WI38 (cell line): ENCODE results near the gene HOMER3.
"Not testable (repeated sequence)": the region's sequence is repeated elsewhere in the genome, so short reads cannot be mapped to it uniquely, and the experiment has no call there.

Experiments used
- H3K4me3 ChIP-seq: 2 replicates; pipeline ENCODE4 v1.5.1; 2011; ENCODE audit warnings: low read depth, mild to moderate bottlenecking, control low read depth, low read length
- TF ChIP-seq, protein P1 (sequence below): IDR thresholded peaks from 2 replicates; pipeline ENCODE4 v1.5.1; 2012; ENCODE audit warnings: low read depth, mild to moderate bottlenecking, control low read depth, low read length

The HOMER3 gene

DNA sequence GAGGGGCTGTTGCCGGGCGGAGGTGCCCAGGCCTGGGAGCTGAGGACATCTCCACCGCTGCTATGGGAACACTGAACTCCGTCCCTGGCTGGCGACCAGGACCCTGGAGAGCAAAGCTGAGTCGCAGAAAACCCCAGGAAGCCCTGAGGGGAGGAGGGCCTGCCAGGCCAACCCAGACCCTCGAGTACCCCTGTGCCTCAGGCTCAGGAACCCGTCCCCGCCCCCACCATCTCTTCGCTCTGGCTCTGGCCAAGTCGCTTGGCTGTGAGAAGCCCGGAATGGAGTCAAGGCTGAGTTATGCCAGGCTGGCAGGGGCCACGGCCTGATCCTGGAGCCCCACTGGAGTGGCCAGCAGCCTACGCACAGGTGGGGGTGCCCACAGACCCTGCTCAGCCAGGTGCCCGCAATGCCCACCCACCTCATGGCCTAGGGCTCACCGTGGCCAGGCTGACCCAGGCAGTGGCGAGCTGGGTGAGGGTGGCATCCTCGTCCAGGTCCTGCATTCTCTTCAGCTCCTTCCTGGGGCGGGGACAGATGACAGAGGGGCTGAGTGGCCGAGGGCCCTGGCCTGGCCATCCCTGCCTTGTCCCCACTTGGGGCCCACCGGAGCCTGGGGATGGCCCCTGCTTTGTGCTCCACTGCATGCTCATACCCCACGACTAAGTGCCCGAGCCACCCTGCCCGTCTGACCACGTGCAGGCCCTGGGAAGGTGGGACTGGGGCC lies 36.5 kb downstream of the HOMER3 start:
- TF ChIP-seq, protein P1, sequence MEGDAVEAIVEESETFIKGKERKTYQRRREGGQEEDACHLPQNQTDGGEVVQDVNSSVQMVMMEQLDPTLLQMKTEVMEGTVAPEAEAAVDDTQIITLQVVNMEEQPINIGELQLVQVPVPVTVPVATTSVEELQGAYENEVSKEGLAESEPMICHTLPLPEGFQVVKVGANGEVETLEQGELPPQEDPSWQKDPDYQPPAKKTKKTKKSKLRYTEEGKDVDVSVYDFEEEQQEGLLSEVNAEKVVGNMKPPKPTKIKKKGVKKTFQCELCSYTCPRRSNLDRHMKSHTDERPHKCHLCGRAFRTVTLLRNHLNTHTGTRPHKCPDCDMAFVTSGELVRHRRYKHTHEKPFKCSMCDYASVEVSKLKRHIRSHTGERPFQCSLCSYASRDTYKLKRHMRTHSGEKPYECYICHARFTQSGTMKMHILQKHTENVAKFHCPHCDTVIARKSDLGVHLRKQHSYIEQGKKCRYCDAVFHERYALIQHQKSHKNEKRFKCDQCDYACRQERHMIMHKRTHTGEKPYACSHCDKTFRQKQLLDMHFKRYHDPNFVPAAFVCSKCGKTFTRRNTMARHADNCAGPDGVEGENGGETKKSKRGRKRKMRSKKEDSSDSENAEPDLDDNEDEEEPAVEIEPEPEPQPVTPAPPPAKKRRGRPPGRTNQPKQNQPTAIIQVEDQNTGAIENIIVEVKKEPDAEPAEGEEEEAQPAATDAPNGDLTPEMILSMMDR = no peak

DNA sequence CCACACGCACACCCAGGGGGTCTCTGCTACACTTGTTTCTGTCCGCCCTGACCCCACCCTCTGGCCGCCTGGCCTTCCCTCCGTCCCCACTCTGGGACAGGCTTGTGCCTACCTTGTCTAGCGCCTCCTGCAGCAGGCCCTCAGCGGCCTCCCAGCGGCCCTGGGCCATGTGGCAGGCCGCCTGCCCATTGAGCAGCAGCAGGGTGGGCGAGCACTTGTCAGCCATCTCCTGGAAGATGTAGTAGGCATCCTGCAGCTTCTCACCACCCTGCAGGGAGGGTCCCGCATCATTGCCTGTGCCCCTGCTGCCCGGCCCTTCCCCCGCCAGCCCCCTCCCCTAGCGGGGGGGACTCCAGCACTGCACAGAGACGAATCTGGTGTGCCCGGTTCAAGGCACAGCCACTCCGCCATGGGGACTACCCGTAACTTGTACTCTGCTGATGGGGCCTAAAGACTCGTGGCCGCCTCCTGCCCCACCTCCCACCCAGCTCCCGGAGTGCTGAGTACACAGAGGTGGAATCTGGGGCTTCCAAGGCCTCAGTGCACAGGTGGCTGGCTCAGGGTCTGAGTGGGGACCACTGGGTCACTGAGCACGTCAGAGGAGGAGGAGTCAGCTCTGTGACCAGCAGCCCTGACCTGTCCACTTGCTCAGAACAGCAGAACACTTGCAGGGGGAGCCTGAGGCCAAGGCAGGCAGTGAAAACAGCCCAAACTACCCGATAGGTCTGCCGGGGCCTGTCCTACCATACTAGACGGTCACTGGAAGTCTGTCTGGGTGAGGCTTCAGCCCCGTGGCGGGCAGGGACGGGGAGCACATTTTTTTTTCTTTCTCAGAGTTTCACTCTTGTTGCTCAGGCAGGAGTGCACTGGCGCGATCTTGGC lies 37.6 kb downstream of the HOMER3 start:
- no peak overlapping the region for H3K4me3 ChIP-seq

More for the DNA sequence above, 36.5 kb downstream of the HOMER3 start:
- no peak overlapping the region for H3K4me3 ChIP-seq

DNA sequence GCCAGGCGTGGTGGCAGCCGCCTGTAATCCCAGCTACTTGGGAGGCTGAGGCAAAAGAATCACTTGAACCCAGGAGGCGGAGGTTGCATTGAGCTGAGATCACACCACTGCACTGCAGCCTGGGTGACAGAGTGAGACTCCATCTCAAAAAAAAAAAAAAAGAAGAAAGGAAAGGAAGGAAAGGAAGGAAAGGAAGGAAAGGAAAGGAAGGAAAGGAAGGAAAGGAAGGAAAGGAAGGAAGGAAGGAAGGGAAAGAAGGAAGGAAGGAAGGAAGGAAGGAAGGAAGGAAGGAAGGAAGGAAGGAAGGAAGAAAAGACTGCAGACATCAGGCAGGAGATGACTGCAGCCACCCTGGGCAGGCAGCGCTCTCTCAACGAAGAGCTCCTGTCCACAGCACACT lies 38.5 kb downstream of the HOMER3 start:
- not testable (repeated sequence) for H3K4me3 ChIP-seq

More for the DNA sequence above, 37.6 kb downstream of the HOMER3 start:
- TF ChIP-seq, protein P1 = no peak

DNA sequence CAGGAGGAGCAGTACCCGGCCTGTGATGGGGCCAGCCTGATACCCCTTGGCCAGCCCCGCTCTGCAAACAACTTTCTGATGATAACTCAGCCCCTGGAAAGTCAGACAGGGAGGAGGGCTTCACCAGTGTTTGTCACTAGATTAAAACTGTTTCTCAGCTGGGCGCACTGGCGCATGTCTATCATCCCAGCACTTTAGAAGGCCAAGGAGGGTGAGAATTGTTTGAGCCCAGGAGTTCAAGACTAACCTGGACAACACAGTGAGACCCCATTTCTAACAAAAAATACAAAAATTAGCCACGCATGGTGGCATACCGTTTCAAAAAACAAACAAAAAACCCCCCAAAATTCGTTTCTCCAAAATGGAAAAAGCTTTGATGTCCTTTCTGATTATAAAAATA lies 39.5 kb downstream of the HOMER3 start:
- TF ChIP-seq, protein P1 = no peak
- H3K4me3 ChIP-seq = no peak overlapping the region

DNA sequence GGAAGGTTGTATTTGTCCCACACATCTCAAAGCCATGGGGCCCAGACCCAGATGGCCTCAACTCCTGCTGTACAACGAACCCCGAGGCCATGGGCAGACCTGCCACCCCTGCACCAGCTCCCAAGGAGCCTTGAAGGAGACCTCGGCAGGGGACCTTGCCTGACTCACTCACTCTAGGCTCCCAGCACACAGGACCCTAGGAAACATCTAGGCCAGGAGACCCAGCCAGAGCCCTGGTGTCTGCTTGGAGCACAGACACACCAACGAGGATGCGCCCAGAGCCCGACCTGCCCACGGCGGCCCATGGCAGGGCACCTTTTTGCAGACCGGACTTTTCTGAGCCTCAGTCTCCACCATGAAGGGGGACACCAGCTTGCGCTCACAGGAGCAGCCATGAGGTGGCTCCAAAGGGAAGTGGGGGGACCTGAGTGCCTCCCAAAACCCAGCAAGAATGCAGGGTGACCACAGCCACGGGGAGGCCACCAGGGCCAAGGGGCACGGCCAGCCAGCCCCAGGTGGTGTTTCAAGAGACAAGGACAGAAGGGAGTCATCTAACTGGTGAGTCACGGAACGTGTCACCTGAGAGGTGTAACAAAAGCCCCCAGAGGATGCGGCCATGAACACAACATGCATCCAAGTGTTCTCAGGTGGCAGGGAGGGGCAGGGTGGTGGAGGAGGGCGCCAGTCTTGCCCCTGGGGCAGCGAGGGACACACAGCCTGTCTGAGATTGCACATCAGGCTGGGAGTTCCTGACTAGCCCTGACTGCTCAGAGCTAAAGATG lies 40.1 kb downstream of the HOMER3 start:
- TF ChIP-seq, protein P1 = no peak
- no peak overlapping the region for H3K4me3 ChIP-seq

DNA sequence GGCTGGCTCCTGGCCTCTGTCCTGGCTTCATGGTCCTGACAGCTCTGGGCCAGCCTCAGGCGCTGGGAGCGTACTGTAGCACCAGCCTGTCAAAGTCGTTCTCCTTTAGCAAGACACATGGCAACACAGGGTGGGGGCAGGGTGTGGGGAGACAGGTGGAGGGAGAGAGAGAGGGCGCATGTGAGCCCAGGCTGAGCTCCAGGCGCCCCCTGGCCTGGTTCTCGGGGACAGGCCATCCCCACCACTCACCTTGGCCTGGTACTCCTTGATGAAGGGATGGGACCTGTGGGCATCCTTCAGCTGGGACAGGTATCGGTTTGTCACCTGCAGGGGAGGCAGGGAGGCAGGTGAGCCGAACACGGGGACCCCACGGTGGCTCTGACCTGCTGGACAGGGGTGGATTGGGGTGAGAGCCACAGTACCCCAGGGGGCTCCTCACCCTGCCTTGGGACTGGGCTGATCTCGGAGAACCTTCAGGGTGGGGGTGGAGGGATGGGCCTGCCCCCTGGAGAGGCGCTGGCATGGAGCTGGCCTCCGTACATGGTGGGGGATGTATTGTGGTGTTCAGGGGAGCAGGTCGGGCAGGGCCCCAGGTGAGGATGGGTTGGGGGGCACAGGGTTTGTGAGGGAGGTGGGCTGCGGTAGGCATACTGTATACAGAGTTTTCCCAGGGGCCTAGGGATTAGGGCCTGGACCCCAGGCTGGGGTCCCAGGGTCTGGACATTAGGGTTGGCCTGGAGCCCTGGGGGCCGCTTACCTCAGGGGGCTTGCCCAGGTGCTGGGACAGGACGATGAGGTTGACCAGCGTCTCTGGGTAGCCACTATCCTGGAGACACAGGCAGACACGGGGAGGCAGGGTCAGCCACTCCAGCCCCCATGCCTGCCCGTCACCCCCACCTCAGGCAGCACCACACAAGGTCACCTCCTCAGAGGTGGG lies 41.1 kb downstream of the HOMER3 start:
- TF ChIP-seq, protein P1 = no peak
- H3K4me3 ChIP-seq = no peak overlapping the region
